NT2/D1 (cell line): ENCODE results near the gene ZC3H8.

Experiments used
- SUZ12 ChIP-seq: IDR thresholded peaks from 2 replicates; pipeline ENCODE4 v1.6.1; 2011; ENCODE audit not compliant: insufficient read length, insufficient read depth; ENCODE audit errors: extremely low read depth
- YY1 ChIP-seq: IDR thresholded peaks from 2 replicates; pipeline ENCODE4 v1.6.1; 2011; ENCODE audit not compliant: insufficient read length, insufficient read depth
- ZNF274 ChIP-seq: IDR thresholded peaks from 2 replicates; pipeline ENCODE4 v1.6.1; 2011; ENCODE audit warnings: mild to moderate bottlenecking, low read depth, low read length

GRCh38 chr2:112243233-112243632 lies 11.6 kb downstream of the ZC3H8 start:
- no peak for TF ChIP-seq YY1
- TF ChIP-seq ZNF274 = no peak
- no peak for TF ChIP-seq SUZ12
